Measurements from ENCODE around the gene SLC9A2.

The SLC9A2 gene

GRCh38 chr2:102703748-102704147 is 84.4 kb downstream of the SLC9A2 start:
- no peak overlapping the region for H3K4me3 ChIP-seq (ENCODE audit: low read depth, low read length)
- DNase-seq (ENCODE audit: low read depth) = peak; percentile 43
- TF ChIP-seq CTCF (IDR thresholded peaks at IDR 0.05; ENCODE audit: insufficient read depth, low read depth, low read length, missing control alignments) = peak; percentile 31

GRCh38 chr2:102704531-102704930 is 85.2 kb downstream of the SLC9A2 start:
- no peak for TF ChIP-seq CTCF (IDR thresholded peaks at IDR 0.05; ENCODE audit: insufficient read depth, low read depth, low read length, missing control alignments)
- H3K4me3 ChIP-seq (ENCODE audit: low read depth, low read length) = no peak overlapping the region
- no peak for DNase-seq (ENCODE audit: low read depth)

GRCh38 chr2:102707796-102708695 is 88.7 kb downstream of the SLC9A2 start:
- no peak overlapping the region for H3K4me3 ChIP-seq (ENCODE audit: low read depth, low read length)
- no peak for TF ChIP-seq CTCF (IDR thresholded peaks at IDR 0.05; ENCODE audit: insufficient read depth, low read depth, low read length, missing control alignments)
- no peak for DNase-seq (ENCODE audit: low read depth)

- TF ChIP-seq CTCF (IDR thresholded peaks at IDR 0.05; ENCODE audit: insufficient read depth, low read depth, low read length, missing control alignments) = no peak
- no peak for DNase-seq (ENCODE audit: low read depth)
- no peak overlapping the region for H3K4me3 ChIP-seq (ENCODE audit: low read depth, low read length)
Measured at GRCh38 chr2:102708847-102709559, 89.7 kb downstream of the SLC9A2 start.

GRCh38 chr2:102717308-102718018 is 98.1 kb downstream of the SLC9A2 start:
- TF ChIP-seq CTCF (IDR thresholded peaks at IDR 0.05; ENCODE audit: insufficient read depth, low read depth, low read length, missing control alignments) = no peak
- no peak overlapping the region for H3K4me3 ChIP-seq (ENCODE audit: low read depth, low read length)
- DNase-seq (ENCODE audit: low read depth) = no peak

- no peak overlapping the region for H3K4me3 ChIP-seq (ENCODE audit: low read depth, low read length)
- DNase-seq (ENCODE audit: low read depth) = no peak
- TF ChIP-seq CTCF (IDR thresholded peaks at IDR 0.05; ENCODE audit: insufficient read depth, low read depth, low read length, missing control alignments) = no peak
Measured at GRCh38 chr2:102718387-102719316, 99.3 kb downstream of the SLC9A2 start.

All from GM12865 (cell line).